HepG2 (cell line): ENCODE data around the gene TSPAN17. TPM values are rescaled to one million over a fixed set of nuclear protein-coding genes. Genes with fewer than 3 reads are reported as not detected.

Source experiments
- EED ChIP-seq: sonication (generic); formaldehyde crosslinking; IDR thresholded peaks from 2 replicates; pipeline ENCODE4 v1.5.0; 2020; ENCODE audit warnings: mild to moderate bottlenecking, missing genetic modification reagents
- ELF1 ChIP-seq: sonication (generic); formaldehyde crosslinking; IDR thresholded peaks from 2 replicates; pipeline ENCODE4 v1.4.0; 2020; ENCODE audit warnings: missing genetic modification reagents
- ERF ChIP-seq: IDR thresholded peaks from 2 replicates; pipeline ENCODE4 v1.6.1; 2018; ENCODE audit warnings: missing biosample characterization, missing genetic modification reagents
- GLMP ChIP-seq: sonication (generic); formaldehyde crosslinking; IDR thresholded peaks from 2 replicates; pipeline ENCODE4 v1.9.0; 2021; ENCODE audit warnings: missing genetic modification reagents, mild to moderate bottlenecking, borderline replicate concordance
- HMG20A ChIP-seq: IDR thresholded peaks from 2 replicates; pipeline ENCODE4 v1.6.1; 2016; ENCODE audit warnings: borderline replicate concordance
- HOXD1 ChIP-seq: sonication (generic); formaldehyde crosslinking; IDR thresholded peaks from 2 replicates; pipeline ENCODE4 v1.5.0; 2020; ENCODE audit warnings: missing genetic modification reagents
- IKZF4 ChIP-seq: sonication (generic); formaldehyde crosslinking; IDR thresholded peaks from 2 replicates; pipeline ENCODE4 v1.5.1; 2020; ENCODE audit warnings: borderline replicate concordance, mild to moderate bottlenecking, low read depth, missing genetic modification reagents; ENCODE audit errors: not compliant biosample characterization
- IRX3 ChIP-seq: sonication (generic); formaldehyde crosslinking; IDR thresholded peaks from 2 replicates; pipeline ENCODE4 v1.8.1; 2023; ENCODE audit warnings: mild to moderate bottlenecking, low read depth, missing genetic modification reagents, borderline replicate concordance
- KAT2B ChIP-seq: fragments of 150-350 bp; IDR thresholded peaks from 2 replicates; pipeline ENCODE4 v1.6.1; 2014; ENCODE audit warnings: low read depth, low read length, borderline replicate concordance
- KLF12 ChIP-seq: sonication (generic); formaldehyde crosslinking; IDR thresholded peaks from 2 replicates; pipeline ENCODE4 v1.4.0; 2020; ENCODE audit warnings: missing genetic modification reagents, borderline replicate concordance
- LCORL ChIP-seq, 2 experiments: fragments of 450-650 bp in 1 of 2; sonication (generic) in 1 of 2; formaldehyde crosslinking in 1 of 2; IDR thresholded peaks; 2 replicates each; pipeline versions ENCODE4 v1.5.0 to v1.6.1; 2017 to 2020; ENCODE audit warnings: antibody characterized with exemption in 1 of 2, missing genetic modification reagents in 1 of 2
- MED13 ChIP-seq: sonication (generic); formaldehyde crosslinking; IDR thresholded peaks from 2 replicates; pipeline ENCODE4 v1.5.0; 2020; ENCODE audit warnings: missing genetic modification reagents
- NFE2L1 ChIP-seq: sonication (generic); formaldehyde crosslinking; IDR thresholded peaks from 2 replicates; pipeline ENCODE4 v1.4.0; 2020; ENCODE audit warnings: missing genetic modification reagents, mild to moderate bottlenecking, borderline replicate concordance
- RFX3 ChIP-seq: IDR thresholded peaks from 2 replicates; pipeline ENCODE4 v1.6.1; 2016; ENCODE audit warnings: missing biosample characterization, missing genetic modification reagents
- SAP130 ChIP-seq: IDR thresholded peaks from 2 replicates; pipeline ENCODE4 v1.6.1; 2016; ENCODE audit warnings: low read depth
- SIX4 ChIP-seq: sonication (generic); formaldehyde crosslinking; IDR thresholded peaks from 2 replicates; pipeline ENCODE4 v1.4.0; 2020; ENCODE audit warnings: missing genetic modification reagents
- SMARCE1 ChIP-seq: fragments of 450-650 bp; IDR thresholded peaks from 2 replicates; pipeline ENCODE4 v1.6.1; 2017; ENCODE audit warnings: borderline replicate concordance
- SOX6 ChIP-seq, 2 experiments: fragments of 450-650 bp in 1 of 2; sonication (generic) in 1 of 2; formaldehyde crosslinking in 1 of 2; IDR thresholded peaks; 2 replicates each; pipeline versions ENCODE4 v1.4.0 to v1.6.1; 2017 to 2020; ENCODE audit warnings: antibody characterized with exemption in 1 of 2, mild to moderate bottlenecking in 1 of 2, missing genetic modification reagents in 1 of 2
- YY1 ChIP-seq: IDR thresholded peaks from 2 replicates; pipeline ENCODE4 v1.6.1; 2011; ENCODE audit warnings: low read length, low read depth, moderate library complexity, mild to moderate bottlenecking; ENCODE audit not compliant: insufficient read depth, insufficient replicate concordance
- ZNF225 ChIP-seq: sonication (generic); formaldehyde crosslinking; IDR thresholded peaks from 2 replicates; pipeline ENCODE4 v1.4.0; 2020; ENCODE audit warnings: mild to moderate bottlenecking, missing genetic modification reagents
- ZNF296 ChIP-seq: sonication (generic); formaldehyde crosslinking; conservative IDR thresholded peaks from 2 replicates; pipeline ENCODE4 v1.5.0; 2020; ENCODE audit warnings: mild to moderate bottlenecking, missing genetic modification reagents
- ZNF350 ChIP-seq: sonication (generic); formaldehyde crosslinking; IDR thresholded peaks from 2 replicates; pipeline ENCODE4 v1.4.0; 2020; ENCODE audit warnings: mild to moderate bottlenecking, low read depth, missing genetic modification reagents, borderline replicate concordance
- ZNF431 ChIP-seq: sonication (generic); formaldehyde crosslinking; IDR thresholded peaks from 2 replicates; pipeline ENCODE4 v1.9.0; 2022; ENCODE audit warnings: missing genetic modification reagents, low read depth, mild to moderate bottlenecking, borderline replicate concordance
- ZNF619 ChIP-seq: sonication (generic); formaldehyde crosslinking; IDR thresholded peaks from 2 replicates; pipeline ENCODE4 v1.4.0; 2020; ENCODE audit warnings: mild to moderate bottlenecking, missing genetic modification reagents
- ZNF644 ChIP-seq: IDR thresholded peaks from 2 replicates; pipeline ENCODE4 v1.6.1; 2016; ENCODE audit warnings: low read depth
- ZNF687 ChIP-seq: sonication (generic); formaldehyde crosslinking; IDR thresholded peaks from 2 replicates; pipeline ENCODE4 v1.5.1; 2020; ENCODE audit warnings: mild to moderate bottlenecking, missing genetic modification reagents, moderate library complexity
- polyA plus RNA-seq, 8 experiments: library from polyadenylated mRNA; depleted of rRNA in 3 of 8; stranded (reverse) in 7 of 8; unstranded in 1 of 8; fragments of >200 nt; fragmentation: Illumina TruSeq in 4 of 8; extraction: Trizol in 4 of 8; gene quantifications; 2 replicates each; pipeline versions ENCODE4 v1.2.1 to v1.2.3, GENCODE V29; 2011 to 2016; ENCODE audit warnings: low read depth in 4 of 8, missing spikeins in 1 of 8, mixed read lengths in 1 of 8; ENCODE audit not compliant: insufficient read depth in 1 of 8
- total RNA-seq, 5 experiments: library from RNA; depleted of rRNA; stranded (reverse); fragments of >200 nt; fragmentation: Illumina TruSeq; extraction: Trizol; gene quantifications; 2 replicates each; pipeline ENCODE4 v1.2.3, GENCODE V29; 2016; ENCODE audit warnings: low read depth in 1 of 5

Gene TSPAN17
- total and polyA plus RNA-seq, 2 of the 13 experiments (the other 11 are each of a cell fraction or from before 2014, with no cell fraction given) = 11.5 to 15.0 TPM

GRCh38 chr5:176658007-176658599 lies 10.8 kb downstream of the TSPAN17 start (continued):
- TF ChIP-seq KAT2B (no peak), NFE2L1 (CRISPR knock-in tag) (no peak), MED13 (CRISPR knock-in tag) (no peak), SMARCE1 (no peak), SAP130 (peak; percentile 31; the same call in 1 of the 2 replicates), HMG20A (CRISPR knock-in tag) (no peak), GLMP (CRISPR knock-in tag) (no peak), IRX3 (CRISPR knock-in tag) (no peak), LCORL (IDR thresholded peaks at IDR 0.05) (no peak), LCORL (CRISPR knock-in tag; IDR thresholded peaks at IDR 0.05) (peak; percentile 37; the same call in 1 of the 2 replicates), EED (CRISPR knock-in tag) (no peak), ZNF644 (no peak), SOX6 (IDR thresholded peaks at IDR 0.05) (no peak), SOX6 (CRISPR knock-in tag; IDR thresholded peaks at IDR 0.05) (0 out of 2 replicates have a peak, but pooled peaks have one; percentile 28), YY1 (no peak), ZNF431 (no peak), IKZF4 (no peak), HOXD1 (CRISPR knock-in tag) (no peak), ZNF687 (0 out of 2 replicates have a peak, but pooled peaks have one; percentile 34), ZNF619 (CRISPR knock-in tag) (no peak), ERF (CRISPR knock-in tag) (0 out of 2 replicates have a peak, but pooled peaks have one; percentile 20), ZNF225 (no peak), RFX3 (CRISPR knock-in tag) (no peak), ZNF296 (no peak), ELF1 (CRISPR knock-in tag) (no peak), ZNF350 (0 out of 2 replicates have a peak, but pooled peaks have one; percentile 15), SIX4 (no peak), KLF12 (no peak)
- TF ChIP-seq, all 625 proteins: peak for 24
